ENCODE data around the gene ABHD6. TPM values are rescaled to one million over a fixed set of nuclear protein-coding genes. Genes with fewer than 3 reads are reported as not detected.

The ABHD6 gene
- total RNA-seq, 1 experiment from 2014 or later: 12.7 TPM

GRCh38 chr3:58216496-58217195, 20.9 kb upstream of the ABHD6 start:
- H3K27me3 ChIP-seq (ENCODE audit: insufficient read depth, low read length): no peaks in the 10 kb centered on the region
- ChIA-PET CTCF (interaction anchor here (0.7 to 3.5 kb wide), 16 partner anchors 8 to 247 kb away, joined by 3 to 28 read pairs (median 6); partner anchors contain the start of genes HTD2 and RPP14), POLR2A (interaction anchor here (0.7 to 0.8 kb wide), 2 partner anchors 29 to 90 kb away, joined by 3 to 4 read pairs; partner anchors contain the start of gene HTD2), RAD21 (ENCODE audit: low non-redundant PET in 1 of 2, low total read pairs in 2 of 2, uncharacterized antibody in 2 of 2, unreplicated experiment in 2 of 2) (interaction anchor here (0.8 to 1.3 kb wide), 2 partner anchors 83 to 90 kb away, joined by 3 read pairs; partner anchors contain the start of genes HTD2 (in 1 of the 2) and RPP14 (in 1 of the 2))
- no peaks in the 10 kb centered on the region for H3K9me2 ChIP-seq (ENCODE audit: insufficient read depth)
- no peaks in the 10 kb centered on the region for H3K9me3 ChIP-seq (ENCODE audit: control insufficient read depth in 1 of 2, insufficient read depth in 1 of 2, low read depth in 1 of 2, low read length in 2 of 2)
- peak overlapping the region; percentile 55 for H2AFZ ChIP-seq (ENCODE audit: low read depth, low read length, poor library complexity, severe bottlenecking)
- H4K20me1 ChIP-seq (ENCODE audit: insufficient read depth): no peaks in the 10 kb centered on the region
- H3K79me2 ChIP-seq (ENCODE audit: insufficient read depth, low read length): no peaks in the 10 kb centered on the region
- H3K4me3 ChIP-seq (replicated peaks in 1 of 2; ENCODE audit: low read depth in 1 of 2, low read length in 2 of 2): 0 out of 4 replicates have a peak overlapping the region, but pooled peaks of 1 of the 2 experiments have one; percentile 46
- H3K27ac ChIP-seq (ENCODE audit: low read depth, low read length): no peak overlapping the region
- DNase-seq (ENCODE audit: low read depth, low spot score) (no peak), ATAC-seq (no peak)
- H3K9ac ChIP-seq (ENCODE audit: low read length): no peak overlapping the region
- peak overlapping the region; percentile 84 for H3K4me2 ChIP-seq (ENCODE audit: low read length)
- H3K4me1 ChIP-seq (ENCODE audit: control insufficient read depth in 1 of 2, insufficient read depth in 2 of 2, low read length in 2 of 2): peaks cover 18 to 31% of the 10 kb centered on the region in 2 experiments
- no peak for TF ChIP-seq SP1 (IDR thresholded peaks at IDR 0.05; ENCODE audit: low read depth)
- intact Hi-C loops (cut with micrococcal nuclease): loop anchor here (1.0 kb wide), 1 partner anchor 29 kb away; no protein-coding TSS in a partner anchor
- no peaks in the 10 kb centered on the region for H3K36me3 ChIP-seq (ENCODE audit: control insufficient read depth in 1 of 2, insufficient read depth in 2 of 2, low read length in 2 of 2)
- BruUV-seq (replicated peaks): no TSS peak

GRCh38 chr3:58217209-58217811, 20.3 kb upstream of the ABHD6 start:
- intact Hi-C loops (cut with micrococcal nuclease): loop anchor here (1.0 kb wide), 1 partner anchor 30 kb away; no protein-coding TSS in a partner anchor
- peak overlapping the region; percentile 84 for H3K4me2 ChIP-seq (ENCODE audit: low read length)
- no peaks in the 10 kb centered on the region for H3K9me3 ChIP-seq (ENCODE audit: control insufficient read depth in 1 of 2, insufficient read depth in 1 of 2, low read depth in 1 of 2, low read length in 2 of 2)
- no peaks in the 10 kb centered on the region for H3K27me3 ChIP-seq (ENCODE audit: insufficient read depth, low read length)
- peak overlapping the region; percentile 99 for H2AFZ ChIP-seq (ENCODE audit: low read depth, low read length, poor library complexity, severe bottlenecking)
- H3K9me2 ChIP-seq (ENCODE audit: insufficient read depth): no peaks in the 10 kb centered on the region
- ChIA-PET RAD21 (ENCODE audit: low non-redundant PET in 1 of 2, low total read pairs in 2 of 2, uncharacterized antibody in 2 of 2, unreplicated experiment in 2 of 2) (interaction anchor here (0.7 to 1.3 kb wide), 4 partner anchors 29 to 89 kb away, joined by 3 read pairs; partner anchors contain the start of genes HTD2 (in 1 of the 2) and RPP14 (in 1 of the 2)), CTCF (interaction anchor here (0.6 to 3.5 kb wide), 25 partner anchors 9 to 408 kb away, joined by 3 to 28 read pairs (median 4); partner anchors contain the start of genes HTD2 and RPP14), POLR2A (interaction anchor here (0.8 to 0.9 kb wide), 2 partner anchors 29 to 89 kb away, joined by 3 to 4 read pairs; partner anchors contain the start of genes HTD2 and RPP14)
- peak overlapping the region; percentile 49 for H3K27ac ChIP-seq (ENCODE audit: low read depth, low read length)
- H3K79me2 ChIP-seq (ENCODE audit: insufficient read depth, low read length): no peaks in the 10 kb centered on the region
- peaks cover 18 to 38% of the 10 kb centered on the region in 2 experiments for H3K4me1 ChIP-seq (ENCODE audit: control insufficient read depth in 1 of 2, insufficient read depth in 2 of 2, low read length in 2 of 2)
- ATAC-seq (peak; percentile 97), DNase-seq (ENCODE audit: low read depth, low spot score) (peak; percentile 90)
- H3K36me3 ChIP-seq (ENCODE audit: control insufficient read depth in 1 of 2, insufficient read depth in 2 of 2, low read length in 2 of 2): no peaks in the 10 kb centered on the region
- H4K20me1 ChIP-seq (ENCODE audit: insufficient read depth): no peaks in the 10 kb centered on the region
- H3K9ac ChIP-seq (ENCODE audit: low read length): peak overlapping the region; percentile 34; the same call in 1 of the 2 replicates
- peak overlapping the region in 1 of 2 experiments; percentile 46; a peak in 3 of 4 replicates for H3K4me3 ChIP-seq (replicated peaks in 1 of 2; ENCODE audit: low read depth in 1 of 2, low read length in 2 of 2)
- no TSS peak for BruUV-seq (replicated peaks)
- TF ChIP-seq MAX (IDR thresholded peaks at IDR 0.05) (peak; percentile 98), ZNF274 (IDR thresholded peaks at IDR 0.05; ENCODE audit: low read depth, low read length) (no peak), ATF3 (IDR thresholded peaks at IDR 0.05) (no peak), RAD21 (IDR thresholded peaks at IDR 0.05; ENCODE audit: low read depth) (peak; percentile 55), EZH2 (IDR thresholded peaks at IDR 0.05) (no peak), ZBTB33 (IDR thresholded peaks at IDR 0.05; ENCODE audit: extremely low read depth, insufficient replicate concordance, low read length) (no peak), FOSL1 (IDR thresholded peaks at IDR 0.05; ENCODE audit: low read depth) (no peak), EZH2phosphoT487 (IDR thresholded peaks at IDR 0.05; ENCODE audit: borderline replicate concordance) (no peak), CBX3 (IDR thresholded peaks at IDR 0.05; ENCODE audit: low read depth) (peak; percentile 60), CTCF (IDR thresholded peaks at IDR 0.05 in 2 of 3, conservative IDR thresholded peaks at IDR 0.05 in 1 of 3; ENCODE audit: borderline replicate concordance in 1 of 3, insufficient read depth in 1 of 3, low read depth in 2 of 3, low read length in 2 of 3) (peak; percentile 81 to 90 (median 83))
